Measurements from ENCODE around the gene ALDH1A2.

The ALDH1A2 gene

GRCh38 chr15:57923306-57923705, 142.2 kb downstream of the ALDH1A2 start:
- Histone ChIP-seq H3K79me1 (replicated peaks; ENCODE audit: low read length, poor library complexity, severe bottlenecking) (no peaks in the 10 kb centered on the region), H2BK15ac (ENCODE audit: low read depth, poor library complexity, severe bottlenecking) (no peak overlapping the region), H2BK120ac (ENCODE audit: low read depth, low read length) (no peak overlapping the region), H3K36me3 (ENCODE audit: control insufficient read depth in 1 of 2, insufficient read depth in 2 of 2, low read depth in 1 of 2, low read length in 2 of 2) (no peaks in the 10 kb centered on the region), H3K23ac (ENCODE audit: low read length in 2 of 2) (no peak overlapping the region), H3K9me3 (ENCODE audit: control insufficient read depth, low read length) (no peaks in the 10 kb centered on the region), H3K4me3 (ENCODE audit: insufficient read depth in 1 of 2, low read depth in 1 of 2, low read length in 2 of 2) (peak overlapping the region in 1 of 2 experiments; percentile 13), H4K91ac (ENCODE audit: low read length) (no peak overlapping the region), H2AK5ac (ENCODE audit: low read length, severe bottlenecking) (no peak overlapping the region), H3K4me1 (ENCODE audit: control insufficient read depth, insufficient read depth, low read depth, low read length) (no peaks in the 10 kb centered on the region), H2AFZ (ENCODE audit: low read depth, low read length) (no peak overlapping the region), H3K27ac (ENCODE audit: low read length, poor library complexity, severe bottlenecking) (no peak overlapping the region), H3K4ac (ENCODE audit: low read depth in 1 of 2, low read length in 2 of 2) (no peak overlapping the region), H3K18ac (ENCODE audit: low read depth in 1 of 2, low read length in 2 of 2) (no peak overlapping the region), H4K8ac (ENCODE audit: low read length) (no peak overlapping the region), H2BK5ac (ENCODE audit: low read depth, low read length, poor library complexity, severe bottlenecking) (no peak overlapping the region), H2BK12ac (ENCODE audit: low read length in 2 of 2) (no peak overlapping the region), H3K4me2 (ENCODE audit: low read length, poor library complexity, severe bottlenecking) (no peak overlapping the region), H3K14ac (ENCODE audit: low read length in 2 of 2) (no peak overlapping the region), H3K9ac (ENCODE audit: low read length) (peak overlapping the region; percentile 36), H3K27me3 (ENCODE audit: control insufficient read depth in 1 of 2, insufficient read depth in 1 of 2, low read length in 2 of 2) (peaks cover 1 to 11% of the 10 kb centered on the region in 2 experiments)
- no CpG with 5 or more reads among the region's 1 CpG for WGBS
- no peak for DNase-seq

GRCh38 chr15:57922776-57923175, 142.7 kb downstream of the ALDH1A2 start:
- H3K79me1 ChIP-seq (replicated peaks; ENCODE audit: low read length, poor library complexity, severe bottlenecking) = no peaks in the 10 kb centered on the region
- H3K9me3 ChIP-seq (ENCODE audit: control insufficient read depth, low read length) = no peaks in the 10 kb centered on the region
- no peak overlapping the region for H3K4ac ChIP-seq (ENCODE audit: low read depth in 1 of 2, low read length in 2 of 2)
- H2AK5ac ChIP-seq (ENCODE audit: low read length, severe bottlenecking) = no peak overlapping the region
- 50% methylated on average over 4 of the region's 5 CpGs for WGBS
- H2BK120ac ChIP-seq (ENCODE audit: low read depth, low read length) = no peak overlapping the region
- no peak overlapping the region for H4K8ac ChIP-seq (ENCODE audit: low read length)
- H2AFZ ChIP-seq (ENCODE audit: low read depth, low read length) = no peak overlapping the region
- peak overlapping the region in 1 of 2 experiments; percentile 13 for H3K4me3 ChIP-seq (ENCODE audit: insufficient read depth in 1 of 2, low read depth in 1 of 2, low read length in 2 of 2)
- no peak overlapping the region for H3K14ac ChIP-seq (ENCODE audit: low read length in 2 of 2)
- H3K4me1 ChIP-seq (ENCODE audit: control insufficient read depth, insufficient read depth, low read depth, low read length) = no peaks in the 10 kb centered on the region
- no peak overlapping the region for H4K91ac ChIP-seq (ENCODE audit: low read length)
- no peak for DNase-seq
- H3K4me2 ChIP-seq (ENCODE audit: low read length, poor library complexity, severe bottlenecking) = no peak overlapping the region
- no peak overlapping the region for H3K23ac ChIP-seq (ENCODE audit: low read length in 2 of 2)
- H3K36me3 ChIP-seq (ENCODE audit: control insufficient read depth in 1 of 2, insufficient read depth in 2 of 2, low read depth in 1 of 2, low read length in 2 of 2) = no peaks in the 10 kb centered on the region
- no peak overlapping the region for H3K27ac ChIP-seq (ENCODE audit: low read length, poor library complexity, severe bottlenecking)
- no peak overlapping the region for H2BK15ac ChIP-seq (ENCODE audit: low read depth, poor library complexity, severe bottlenecking)
- H2BK12ac ChIP-seq (ENCODE audit: low read length in 2 of 2) = no peak overlapping the region
- H3K18ac ChIP-seq (ENCODE audit: low read depth in 1 of 2, low read length in 2 of 2) = no peak overlapping the region
- peaks cover 6 to 11% of the 10 kb centered on the region in 2 experiments for H3K27me3 ChIP-seq (ENCODE audit: control insufficient read depth in 1 of 2, insufficient read depth in 1 of 2, low read length in 2 of 2)
- H3K9ac ChIP-seq (ENCODE audit: low read length) = peak overlapping the region; percentile 36
- H2BK5ac ChIP-seq (ENCODE audit: low read depth, low read length, poor library complexity, severe bottlenecking) = no peak overlapping the region

- Histone ChIP-seq H4K8ac (ENCODE audit: low read length) (no peak overlapping the region), H3K14ac (ENCODE audit: low read length in 2 of 2) (no peak overlapping the region), H2BK5ac (ENCODE audit: low read depth, low read length, poor library complexity, severe bottlenecking) (no peak overlapping the region), H3K4ac (ENCODE audit: low read depth in 1 of 2, low read length in 2 of 2) (no peak overlapping the region), H3K18ac (ENCODE audit: low read depth in 1 of 2, low read length in 2 of 2) (no peak overlapping the region), H3K9me3 (ENCODE audit: control insufficient read depth, low read length) (no peaks in the 10 kb centered on the region), H3K79me1 (replicated peaks; ENCODE audit: low read length, poor library complexity, severe bottlenecking) (no peaks in the 10 kb centered on the region), H3K9ac (ENCODE audit: low read length) (peak overlapping the region; percentile 59), H3K27me3 (ENCODE audit: control insufficient read depth in 1 of 2, insufficient read depth in 1 of 2, low read length in 2 of 2) (peaks cover 9 to 14% of the 10 kb centered on the region in 2 experiments), H3K23ac (ENCODE audit: low read length in 2 of 2) (no peak overlapping the region), H2BK12ac (ENCODE audit: low read length in 2 of 2) (no peak overlapping the region), H2BK120ac (ENCODE audit: low read depth, low read length) (no peak overlapping the region), H3K36me3 (ENCODE audit: control insufficient read depth in 1 of 2, insufficient read depth in 2 of 2, low read depth in 1 of 2, low read length in 2 of 2) (no peaks in the 10 kb centered on the region), H3K4me1 (ENCODE audit: control insufficient read depth, insufficient read depth, low read depth, low read length) (no peaks in the 10 kb centered on the region), H2AK5ac (ENCODE audit: low read length, severe bottlenecking) (no peak overlapping the region), H3K27ac (ENCODE audit: low read length, poor library complexity, severe bottlenecking) (no peak overlapping the region), H2BK15ac (ENCODE audit: low read depth, poor library complexity, severe bottlenecking) (no peak overlapping the region), H3K4me3 (ENCODE audit: insufficient read depth in 1 of 2, low read depth in 1 of 2, low read length in 2 of 2) (no peak overlapping the region), H2AFZ (ENCODE audit: low read depth, low read length) (no peak overlapping the region), H4K91ac (ENCODE audit: low read length) (no peak overlapping the region), H3K4me2 (ENCODE audit: low read length, poor library complexity, severe bottlenecking) (no peak overlapping the region)
- WGBS = no CpG with 5 or more reads among the region's 2 CpGs
- DNase-seq = no peak
These were observed 144.1 kb downstream of the ALDH1A2 start for GRCh38 chr15:57921371-57921770.

GRCh38 chr15:57920911-57921310, 144.6 kb downstream of the ALDH1A2 start:
- no peaks in the 10 kb centered on the region for H3K9me3 ChIP-seq (ENCODE audit: control insufficient read depth, low read length)
- no peak overlapping the region for H2BK5ac ChIP-seq (ENCODE audit: low read depth, low read length, poor library complexity, severe bottlenecking)
- peak overlapping the region; percentile 59 for H3K9ac ChIP-seq (ENCODE audit: low read length)
- H3K27ac ChIP-seq (ENCODE audit: low read length, poor library complexity, severe bottlenecking) = no peak overlapping the region
- no peak overlapping the region for H2AK5ac ChIP-seq (ENCODE audit: low read length, severe bottlenecking)
- no peak overlapping the region for H3K23ac ChIP-seq (ENCODE audit: low read length in 2 of 2)
- H2BK120ac ChIP-seq (ENCODE audit: low read depth, low read length) = no peak overlapping the region
- H3K27me3 ChIP-seq (ENCODE audit: control insufficient read depth in 1 of 2, insufficient read depth in 1 of 2, low read length in 2 of 2) = peaks cover 9 to 16% of the 10 kb centered on the region in 2 experiments
- H3K79me1 ChIP-seq (replicated peaks; ENCODE audit: low read length, poor library complexity, severe bottlenecking) = no peaks in the 10 kb centered on the region
- no peak overlapping the region for H3K4me3 ChIP-seq (ENCODE audit: insufficient read depth in 1 of 2, low read depth in 1 of 2, low read length in 2 of 2)
- no peak overlapping the region for H2AFZ ChIP-seq (ENCODE audit: low read depth, low read length)
- no peak overlapping the region for H3K4me2 ChIP-seq (ENCODE audit: low read length, poor library complexity, severe bottlenecking)
- no peak overlapping the region for H4K8ac ChIP-seq (ENCODE audit: low read length)
- WGBS = 58% methylated on average over 4 of the region's 5 CpGs
- no peak overlapping the region for H3K18ac ChIP-seq (ENCODE audit: low read depth in 1 of 2, low read length in 2 of 2)
- no peak overlapping the region for H3K4ac ChIP-seq (ENCODE audit: low read depth in 1 of 2, low read length in 2 of 2)
- H2BK15ac ChIP-seq (ENCODE audit: low read depth, poor library complexity, severe bottlenecking) = no peak overlapping the region
- H4K91ac ChIP-seq (ENCODE audit: low read length) = no peak overlapping the region
- no peaks in the 10 kb centered on the region for H3K4me1 ChIP-seq (ENCODE audit: control insufficient read depth, insufficient read depth, low read depth, low read length)
- no peak overlapping the region for H2BK12ac ChIP-seq (ENCODE audit: low read length in 2 of 2)
- H3K36me3 ChIP-seq (ENCODE audit: control insufficient read depth in 1 of 2, insufficient read depth in 2 of 2, low read depth in 1 of 2, low read length in 2 of 2) = no peaks in the 10 kb centered on the region
- no peak overlapping the region for H3K14ac ChIP-seq (ENCODE audit: low read length in 2 of 2)
- DNase-seq = no peak

Measured in mesenchymal stem cell (in vitro differentiated cells and primary cell).